GM23248 (cell line): Measurements from ENCODE around the gene UCN. TPM values are rescaled to one million over a fixed set of nuclear protein-coding genes. Genes with fewer than 3 reads are reported as not detected.

Experiments
- DNase-seq: peaks from one replicate; pipeline ENCODE4 v3.0.0-alpha.2; 2015
- H2AFZ ChIP-seq: fragments of 200-600 bp; sonication (generic); 2 replicates; pipeline ENCODE4 v1.6.1; 2016; ENCODE audit warnings: antibody characterized with exemption
- H3F3A ChIP-seq: fragments of 200-600 bp; sonication (generic); 2 replicates; pipeline ENCODE4 v1.6.1; 2016; ENCODE audit warnings: mild to moderate bottlenecking, antibody characterized with exemption, mixed run types; ENCODE audit not compliant: insufficient read depth
- H3K27ac ChIP-seq: fragments of 200-600 bp; sonication (generic); 2 replicates; pipeline ENCODE4 v1.5.1; 2016; ENCODE audit warnings: mild to moderate bottlenecking
- H3K27me3 ChIP-seq: fragments of 200-600 bp; sonication (generic); replicated peaks from 2 replicates; pipeline ENCODE4 v1.6.1; 2016; ENCODE audit warnings: mild to moderate bottlenecking; ENCODE audit not compliant: insufficient read depth
- H3K36me3 ChIP-seq: fragments of 200-600 bp; sonication (generic); 2 replicates; pipeline ENCODE4 v1.6.1; 2016; ENCODE audit warnings: low read depth, mild to moderate bottlenecking
- H3K4me1 ChIP-seq: fragments of 200-600 bp; sonication (generic); 2 replicates; pipeline ENCODE4 v1.6.1; 2016; ENCODE audit warnings: mild to moderate bottlenecking; ENCODE audit not compliant: insufficient read depth
- H3K4me2 ChIP-seq: fragments of 200-600 bp; sonication (generic); one replicate; pipeline ENCODE4 v1.6.1; 2016; ENCODE audit warnings: mild to moderate bottlenecking; ENCODE audit not compliant: unreplicated experiment
- H3K4me3 ChIP-seq: fragments of 200-600 bp; sonication (generic); 2 replicates; pipeline ENCODE4 v1.5.1; 2016; ENCODE audit warnings: mild to moderate bottlenecking
- H3K79me2 ChIP-seq: fragments of 200-600 bp; sonication (generic); 2 replicates; pipeline ENCODE4 v1.6.1; 2016; ENCODE audit warnings: mild to moderate bottlenecking; ENCODE audit not compliant: insufficient read depth
- H3K9ac ChIP-seq: fragments of 200-600 bp; sonication (generic); 2 replicates; pipeline ENCODE4 v1.6.1; 2016; ENCODE audit warnings: mild to moderate bottlenecking
- H3K9me2 ChIP-seq: fragments of 200-600 bp; sonication (generic); 2 replicates; pipeline ENCODE4 v1.6.1; 2016; ENCODE audit warnings: mixed run types, mild to moderate bottlenecking, moderate library complexity; ENCODE audit not compliant: insufficient read depth
- H3K9me3 ChIP-seq: fragments of 200-600 bp; sonication (generic); one replicate; pipeline ENCODE4 v1.6.1; 2017; ENCODE audit warnings: low read depth
- H4K20me1 ChIP-seq: fragments of 200-600 bp; sonication (generic); 2 replicates; pipeline ENCODE4 v1.6.0; 2016; ENCODE audit not compliant: insufficient read depth
- EZH2 ChIP-seq: fragments of 200-600 bp; sonication (generic); IDR thresholded peaks from 2 replicates; pipeline ENCODE4 v1.6.1; 2018; ENCODE audit warnings: antibody characterized with exemption, mild to moderate bottlenecking; ENCODE audit not compliant: insufficient read depth, poor library complexity, severe bottlenecking
- EZH2phosphoT487 ChIP-seq: fragments of 200-600 bp; sonication (generic); IDR thresholded peaks from 2 replicates; pipeline ENCODE4 v1.6.1; 2018; ENCODE audit warnings: antibody characterized with exemption, moderate library complexity, mild to moderate bottlenecking, low read depth; ENCODE audit not compliant: insufficient read depth
- WGBS, 2 experiments: methylation state at CpG; one replicate each; pipeline ENCODE4 v1.1.6; 2015 to 2017; ENCODE audit warnings: low lambda C conversion rate in 2 of 2, low coverage in 1 of 2; ENCODE audit errors: missing lambda C conversion rate in 2 of 2; 5-methylcytosine and 5-hydroxymethylcytosine counted together
- in situ Hi-C: fragments of 300-500 bp; cut with MboI; formaldehyde crosslinking; loops from 2 replicates; pipeline ENCODE4 v1.15.0; 2020
- polyA plus RNA-seq: library from polyadenylated mRNA; unstranded; fragments of >200 nt; fragmentation: Nextera tagmentation; extraction: Ambion mirVana; gene quantifications from 2 replicates; pipeline ENCODE4 v1.2.1, GENCODE V29; 2016
- total RNA-seq: library from RNA; depleted of rRNA; stranded (reverse); fragments of >200 nt; shearing (Covaris generic); gene quantifications from 2 replicates; pipeline ENCODE4 v1.2.3, GENCODE V29; 2014

The UCN gene
- total and polyA plus RNA-seq, 2 experiments from 2014 or later: 1.6 TPM; not detected in 1

DNA sequence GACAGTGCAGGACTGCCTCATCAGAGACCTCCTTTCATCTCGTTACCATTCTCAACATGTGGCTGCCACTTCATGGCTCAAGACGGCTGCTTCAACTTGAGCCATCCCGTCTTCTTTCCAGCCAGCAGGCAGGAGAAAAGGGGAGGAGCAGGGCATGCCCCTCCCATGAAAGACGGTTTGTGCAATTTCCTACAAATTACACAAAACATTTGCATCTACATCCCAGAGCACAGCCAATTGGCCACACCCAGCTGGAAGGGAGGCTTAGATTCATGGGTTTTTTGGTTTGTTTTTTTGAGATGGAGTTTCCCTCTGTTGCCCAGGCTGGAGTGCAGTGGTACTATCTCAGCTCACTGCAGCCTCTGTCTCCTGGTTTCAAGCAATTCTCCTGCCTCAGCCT lies 11.8 kb downstream of the UCN start:
- no peak overlapping the region for H3K4me3 ChIP-seq
- peak; percentile 47 for DNase-seq
- no peak overlapping the region for H3K27ac ChIP-seq
- no peaks in the 10 kb centered on the region for H4K20me1 ChIP-seq
- in situ Hi-C loops: no loop called here
- no peak overlapping the region for H3K9ac ChIP-seq
- H2AFZ ChIP-seq: no peak overlapping the region
- no peaks in the 10 kb centered on the region for H3K36me3 ChIP-seq
- H3F3A ChIP-seq: peaks cover 22% of the 10 kb centered on the region
- H3K27me3 ChIP-seq: 0 out of 2 replicates have a peak, but pooled peaks cover 3% of the 10 kb centered on the region
- no peaks in the 10 kb centered on the region for H3K9me3 ChIP-seq
- H3K79me2 ChIP-seq: no peaks in the 10 kb centered on the region
- no peak for TF ChIP-seq EZH2phosphoT487
- no peaks in the 10 kb centered on the region for H3K9me2 ChIP-seq
- no peak overlapping the region for H3K4me2 ChIP-seq
- 3 to 5% methylated on average over 4 of the region's 4 CpGs for WGBS, 2 experiments
- peaks cover 13% of the 10 kb centered on the region for H3K4me1 ChIP-seq

DNA sequence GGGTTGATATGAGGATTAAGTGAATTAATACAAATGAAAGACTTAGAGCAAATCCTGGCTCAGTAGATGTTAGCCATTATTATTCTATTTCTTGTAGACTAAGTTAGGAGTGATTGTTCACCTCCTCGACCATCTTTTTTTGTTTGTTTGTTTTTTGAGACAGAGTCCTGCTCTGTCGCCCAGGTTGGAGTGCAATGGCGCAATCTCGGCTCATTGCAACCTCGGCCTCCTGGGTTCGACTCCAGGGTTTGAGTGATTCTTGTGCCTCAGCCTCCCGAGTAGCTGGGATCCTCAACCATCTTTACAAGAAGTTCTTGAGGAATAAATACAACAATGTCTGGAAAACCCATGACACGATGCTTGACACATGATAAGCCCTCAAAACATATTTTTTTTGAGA lies 13.3 kb downstream of the UCN start:
- Histone ChIP-seq H3K4me1 (peaks cover 13% of the 10 kb centered on the region), H3K27me3 (0 out of 2 replicates have a peak, but pooled peaks cover 3% of the 10 kb centered on the region), H3K4me3 (no peak overlapping the region), H3K27ac (no peak overlapping the region), H3K36me3 (no peaks in the 10 kb centered on the region), H3F3A (peaks cover 22% of the 10 kb centered on the region), H2AFZ (no peak overlapping the region), H4K20me1 (no peaks in the 10 kb centered on the region), H3K9ac (no peak overlapping the region), H3K79me2 (no peaks in the 10 kb centered on the region), H3K9me3 (no peaks in the 10 kb centered on the region), H3K9me2 (no peaks in the 10 kb centered on the region), H3K4me2 (no peak overlapping the region)
- no peak for DNase-seq
- 72 to 79% methylated on average over 8 of the region's 8 CpGs for WGBS, 2 experiments
- TF ChIP-seq EZH2 (no peak), EZH2phosphoT487 (no peak)
- in situ Hi-C loops: no loop called here

GRCh38 chr2:27291865-27292264 lies 16.4 kb downstream of the UCN start:
- Histone ChIP-seq H3K9me3 (no peaks in the 10 kb centered on the region), H2AFZ (no peak overlapping the region), H3K4me2 (no peak overlapping the region), H4K20me1 (no peaks in the 10 kb centered on the region), H3K27me3 (no peaks in the 10 kb centered on the region), H3K9me2 (no peaks in the 10 kb centered on the region), H3K4me1 (peaks cover 13% of the 10 kb centered on the region), H3F3A (peaks cover 22% of the 10 kb centered on the region), H3K4me3 (no peak overlapping the region), H3K79me2 (no peaks in the 10 kb centered on the region), H3K27ac (no peak overlapping the region), H3K36me3 (no peaks in the 10 kb centered on the region), H3K9ac (no peak overlapping the region)
- 46 to 52% methylated on average over 6 of the region's 6 CpGs for WGBS, 2 experiments
- TF ChIP-seq EZH2phosphoT487 (no peak), EZH2 (no peak)
- in situ Hi-C loops: no loop called here
- no peak for DNase-seq

DNA sequence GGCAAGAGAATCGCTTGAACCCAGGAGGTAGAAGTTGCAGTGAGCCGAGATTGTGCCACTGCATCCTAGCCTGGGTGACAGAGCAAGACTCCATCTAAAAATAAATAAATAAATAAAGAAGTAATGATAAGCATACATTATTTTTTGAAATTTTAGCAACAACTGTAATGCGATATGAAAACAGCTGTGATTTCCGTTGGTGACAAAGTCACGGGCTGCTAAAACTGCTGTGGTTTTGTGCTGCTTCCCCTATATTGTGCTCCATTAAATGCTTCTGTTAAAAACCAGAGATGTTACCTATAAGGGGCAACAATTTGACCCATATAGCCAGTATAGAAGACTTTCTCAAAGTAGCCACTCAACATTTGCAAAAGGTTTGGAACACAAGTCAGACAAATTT lies 17.7 kb downstream of the UCN start:
- Histone ChIP-seq H3K27ac (no peak overlapping the region), H3K9ac (no peak overlapping the region), H3F3A (peaks cover 22% of the 10 kb centered on the region), H3K27me3 (0 out of 2 replicates have a peak, but pooled peaks cover 8% of the 10 kb centered on the region), H3K4me1 (peaks cover 13% of the 10 kb centered on the region), H3K9me2 (no peaks in the 10 kb centered on the region), H4K20me1 (no peaks in the 10 kb centered on the region), H2AFZ (no peak overlapping the region), H3K4me2 (no peak overlapping the region), H3K4me3 (no peak overlapping the region), H3K36me3 (no peaks in the 10 kb centered on the region), H3K9me3 (no peaks in the 10 kb centered on the region), H3K79me2 (no peaks in the 10 kb centered on the region)
- DNase-seq: no peak
- TF ChIP-seq EZH2 (no peak), EZH2phosphoT487 (no peak)
- whole genome bisulfite sequencing, 2 experiments: 81 to 88% methylated on average over 5 of the region's 5 CpGs
- in situ Hi-C loops: no loop called here

DNA sequence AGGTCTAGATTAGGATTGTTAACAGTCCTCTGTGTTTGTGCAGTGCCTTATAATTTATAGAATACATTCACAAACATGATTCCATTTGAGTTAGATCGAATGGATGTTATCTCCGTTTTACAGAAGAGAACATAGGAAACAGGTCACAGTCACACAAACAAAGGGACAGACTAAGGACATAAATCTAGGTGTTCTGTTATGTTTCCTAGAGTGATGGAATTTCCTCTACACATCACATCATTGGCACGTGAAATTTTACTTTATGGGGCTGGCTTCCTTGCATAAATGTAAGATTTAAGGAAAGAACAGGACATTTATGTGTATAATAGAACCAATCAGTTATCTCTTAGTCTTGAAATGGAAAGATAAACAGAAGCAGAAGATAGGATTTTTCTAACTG lies 19.6 kb downstream of the UCN start:
- H3K79me2 ChIP-seq: no peaks in the 10 kb centered on the region
- H4K20me1 ChIP-seq: no peaks in the 10 kb centered on the region
- no peak overlapping the region for H2AFZ ChIP-seq
- H3K9me2 ChIP-seq: no peaks in the 10 kb centered on the region
- H3K36me3 ChIP-seq: no peaks in the 10 kb centered on the region
- no peak for DNase-seq
- in situ Hi-C loops: loop anchor here (10.0 kb wide), 1 partner anchor 184 kb away; no protein-coding TSS in a partner anchor
- H3K9me3 ChIP-seq: no peaks in the 10 kb centered on the region
- peaks cover 14% of the 10 kb centered on the region for H3F3A ChIP-seq
- no peak overlapping the region for H3K4me2 ChIP-seq
- H3K4me1 ChIP-seq: peaks cover 11% of the 10 kb centered on the region
- 32 to 43% methylated on average over 3 of the region's 3 CpGs for WGBS, 2 experiments
- no peak for TF ChIP-seq EZH2
- no peak for TF ChIP-seq EZH2phosphoT487
- no peak overlapping the region for H3K27ac ChIP-seq
- H3K9ac ChIP-seq: no peak overlapping the region
- H3K4me3 ChIP-seq: no peak overlapping the region
- H3K27me3 ChIP-seq: 0 out of 2 replicates have a peak, but pooled peaks cover 8% of the 10 kb centered on the region
